ENCODE measurements around the gene PPBP. TPM values are rescaled to one million over a fixed set of nuclear protein-coding genes. Genes with fewer than 3 reads are reported as not detected.

PPBP gene, protein sequence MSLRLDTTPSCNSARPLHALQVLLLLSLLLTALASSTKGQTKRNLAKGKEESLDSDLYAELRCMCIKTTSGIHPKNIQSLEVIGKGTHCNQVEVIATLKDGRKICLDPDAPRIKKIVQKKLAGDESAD
- not detected for total RNA-seq

- Histone ChIP-seq H3K27me3 (no peaks in the 10 kb centered on the region), H3K4me3 (no peak within 1 kb of the TSS)
- intact Hi-C loops (cut with DNase I) = no loop called here
Observed at GRCh38 chr4:73988061-73988460, at the start of gene PPBP. TSS of gene PPBP (minus strand) at chr4:73988190. CDS start at chr4:73988103, 87 bp downstream.

DNA sequence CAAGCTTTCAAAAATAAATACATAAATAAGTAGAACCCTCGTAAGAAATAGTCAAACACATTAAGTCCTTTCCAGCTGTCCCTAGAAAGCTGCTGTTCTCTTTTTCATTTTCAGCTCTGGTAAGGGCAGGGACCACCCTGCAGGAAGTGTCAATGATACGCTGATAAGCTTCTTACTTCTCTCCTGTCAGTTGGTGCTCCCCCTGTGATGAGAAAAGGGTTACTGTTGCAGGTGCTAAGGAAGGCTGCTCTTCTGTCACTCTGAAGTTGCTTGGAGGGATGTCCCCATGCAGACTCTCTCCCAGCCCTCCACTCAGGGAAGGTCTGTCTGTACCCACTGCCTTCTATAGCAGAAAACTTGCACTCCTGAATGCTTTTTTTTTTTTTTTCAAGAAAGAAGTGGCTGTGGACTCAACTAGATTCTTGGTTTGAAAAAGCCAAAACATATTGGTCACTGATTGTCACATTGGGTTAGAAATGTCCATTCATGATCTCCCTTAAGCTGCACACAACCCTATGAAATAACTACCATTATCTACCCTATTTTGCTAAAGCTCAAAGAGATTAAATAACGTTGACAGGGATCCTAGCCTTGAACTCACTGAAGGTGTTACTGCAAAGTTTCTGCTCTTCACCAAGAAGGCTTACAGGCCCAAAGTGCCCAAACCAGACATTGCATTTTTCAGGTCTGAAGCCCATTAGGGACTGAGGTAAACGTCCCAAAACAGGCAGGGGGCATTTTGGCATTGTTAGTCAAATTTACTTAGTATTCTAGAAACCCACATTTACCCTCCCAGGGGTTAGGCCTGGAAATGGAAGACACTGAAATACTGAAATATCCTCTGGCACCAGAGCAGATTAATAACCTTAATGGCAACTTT, 49.3 kb upstream of the PPBP start:
- Histone ChIP-seq H3K4me3 (peak overlapping the region in 1 of 2 donors; percentile 50), H3K27ac (no peak overlapping the region), H3K4me1 (peaks cover 7% of the 10 kb centered on the region), H3K9me3 (no peaks in the 10 kb centered on the region), H3K27me3 (no peaks in the 10 kb centered on the region), H3K36me3 (replicated peaks in 1 of 2; ENCODE audit: insufficient read depth in 1 of 2, low read depth in 2 of 2) (no peaks in the 10 kb centered on the region)
- intact Hi-C loops (cut with DNase I) = no loop called here
- ATAC-seq (no peak), DNase-seq (no peak)
- WGBS, 2 donors = 42 to 47% methylated on average over 4 of the region's 4 CpGs
- no peak for TF ChIP-seq POLR2A (IDR thresholded peaks at IDR 0.05)
- TF ChIP-seq, protein P1, sequence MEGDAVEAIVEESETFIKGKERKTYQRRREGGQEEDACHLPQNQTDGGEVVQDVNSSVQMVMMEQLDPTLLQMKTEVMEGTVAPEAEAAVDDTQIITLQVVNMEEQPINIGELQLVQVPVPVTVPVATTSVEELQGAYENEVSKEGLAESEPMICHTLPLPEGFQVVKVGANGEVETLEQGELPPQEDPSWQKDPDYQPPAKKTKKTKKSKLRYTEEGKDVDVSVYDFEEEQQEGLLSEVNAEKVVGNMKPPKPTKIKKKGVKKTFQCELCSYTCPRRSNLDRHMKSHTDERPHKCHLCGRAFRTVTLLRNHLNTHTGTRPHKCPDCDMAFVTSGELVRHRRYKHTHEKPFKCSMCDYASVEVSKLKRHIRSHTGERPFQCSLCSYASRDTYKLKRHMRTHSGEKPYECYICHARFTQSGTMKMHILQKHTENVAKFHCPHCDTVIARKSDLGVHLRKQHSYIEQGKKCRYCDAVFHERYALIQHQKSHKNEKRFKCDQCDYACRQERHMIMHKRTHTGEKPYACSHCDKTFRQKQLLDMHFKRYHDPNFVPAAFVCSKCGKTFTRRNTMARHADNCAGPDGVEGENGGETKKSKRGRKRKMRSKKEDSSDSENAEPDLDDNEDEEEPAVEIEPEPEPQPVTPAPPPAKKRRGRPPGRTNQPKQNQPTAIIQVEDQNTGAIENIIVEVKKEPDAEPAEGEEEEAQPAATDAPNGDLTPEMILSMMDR (IDR thresholded peaks at IDR 0.05) = no peak

More at GRCh38 chr4:73988061-73988460, at the start of gene PPBP:
- DNase-seq (no peak), ATAC-seq (no peak)
- H3K27ac ChIP-seq = no peak within 1 kb of the TSS
- H3K4me1 ChIP-seq = no peaks in the 10 kb centered on the region
- no peak for TF ChIP-seq POLR2A (IDR thresholded peaks at IDR 0.05)
- TF ChIP-seq, protein P1 (IDR thresholded peaks at IDR 0.05) = no peak
- no peaks in the 10 kb centered on the region for H3K9me3 ChIP-seq
- H3K36me3 ChIP-seq (replicated peaks in 1 of 2; ENCODE audit: insufficient read depth in 1 of 2, low read depth in 2 of 2) = no peaks in the 10 kb centered on the region
- 72 to 78% methylated on average over 2 of the region's 2 CpGs for whole genome bisulfite sequencing, 2 donors

DNA sequence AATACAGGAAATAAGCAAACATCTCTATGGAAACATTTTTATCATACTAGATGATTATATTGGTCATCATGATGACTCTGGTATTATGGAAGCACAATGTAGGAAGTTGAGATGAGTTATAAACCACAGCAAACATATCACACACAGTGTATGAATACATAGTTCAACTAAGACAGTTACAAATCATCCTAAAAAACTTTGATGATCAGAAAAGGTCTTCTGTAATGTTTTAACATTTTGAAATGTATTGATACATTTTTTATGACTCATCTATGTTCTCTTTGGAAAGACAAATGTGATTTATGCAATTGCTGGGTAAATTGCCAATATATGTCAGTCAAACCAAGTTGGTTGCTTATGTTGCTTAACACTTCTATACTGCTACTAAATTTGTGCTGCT, 45.7 kb upstream of the PPBP start:
- H3K9me3 ChIP-seq = no peaks in the 10 kb centered on the region
- peaks cover 7% of the 10 kb centered on the region for H3K4me1 ChIP-seq
- ATAC-seq = no peak
- TF ChIP-seq POLR2A (IDR thresholded peaks at IDR 0.05) = no peak
- TF ChIP-seq, protein P1 (IDR thresholded peaks at IDR 0.05) = no peak
- H3K27ac ChIP-seq = no peak overlapping the region
- H3K27me3 ChIP-seq = no peaks in the 10 kb centered on the region
- H3K4me3 ChIP-seq = no peak overlapping the region
- no peak for DNase-seq
- intact Hi-C loops (cut with DNase I) = no loop called here
- no peaks in the 10 kb centered on the region for H3K36me3 ChIP-seq (replicated peaks in 1 of 2; ENCODE audit: insufficient read depth in 1 of 2, low read depth in 2 of 2)

GRCh38 chr4:74032064-74032463, 44.1 kb upstream of the PPBP start:
- H3K27ac ChIP-seq = no peak overlapping the region

More at GRCh38 chr4:74032064-74032463, 44.1 kb upstream of the PPBP start:
- TF ChIP-seq, protein P1 (IDR thresholded peaks at IDR 0.05) = no peak
- no peak for TF ChIP-seq POLR2A (IDR thresholded peaks at IDR 0.05)
- ATAC-seq = no peak
- Histone ChIP-seq H3K4me1 (no peaks in the 10 kb centered on the region), H3K27me3 (no peaks in the 10 kb centered on the region), H3K9me3 (no peaks in the 10 kb centered on the region), H3K4me3 (no peak overlapping the region), H3K36me3 (replicated peaks in 1 of 2; ENCODE audit: insufficient read depth in 1 of 2, low read depth in 2 of 2) (no peaks in the 10 kb centered on the region)
- intact Hi-C loops (cut with DNase I) = no loop called here
- no peak for DNase-seq

Data from body of pancreas (tissue), 4 donors.